Activated CD8-positive, alpha-beta memory T cell treated with anti-CD3 and anti-CD28 coated beads, Interleukin-2, amount 10 ng/mL, durations not matched to agents 7 days and 5 days (primary cell): Measurements from ENCODE around the gene KLRD1. TPM values are rescaled to one million over a fixed set of nuclear protein-coding genes. Genes with fewer than 3 reads are reported as not detected.
"Not testable (repeated sequence)": the region's sequence is repeated elsewhere in the genome, so short reads cannot be mapped to it uniquely, and the experiment has no call there.

Experiments used
- ATAC-seq: fragments of 150-1000 bp; cut with Tn5 transposase; one replicate; pipeline ENCODE4 v1.10.0; 2021; ENCODE audit warnings: moderate library complexity
- CTCF ChIA-PET: fragments of 350-600 bp; sonication (Branson Sonifier 250); formaldehyde crosslinking; loops from one replicate; lab custom pipeline; 2021; ENCODE audit warnings: antibody characterized with exemption; lab: Charles Lee
- DNase-seq: peaks from one replicate; pipeline ENCODE4 v3.0.0-alpha.2; 2020
- H3K27ac Mint-ChIP-seq: one replicate; pipeline ENCODE4 v1.8.0; 2021; ENCODE audit warnings: mild to moderate bottlenecking, mixed read lengths
- H3K27me3 Mint-ChIP-seq: one replicate; pipeline ENCODE4 v1.8.0; 2021; ENCODE audit warnings: mixed read lengths
- H3K36me3 Mint-ChIP-seq: one replicate; pipeline ENCODE4 v1.8.0; 2021; ENCODE audit warnings: mild to moderate bottlenecking, mixed read lengths
- H3K4me1 Mint-ChIP-seq: one replicate; pipeline ENCODE4 v1.8.0; 2021; ENCODE audit warnings: mixed read lengths
- H3K4me3 Mint-ChIP-seq: one replicate; pipeline ENCODE4 v1.8.0; 2021; ENCODE audit warnings: mild to moderate bottlenecking, moderate library complexity, mixed read lengths
- H3K9me3 Mint-ChIP-seq: one replicate; pipeline ENCODE4 v1.8.0; 2022; ENCODE audit warnings: low read depth, mixed read lengths
- total RNA-seq, 2 experiments: library from RNA; stranded (reverse); gene quantifications; one replicate each; pipeline ENCODE4 v1.2.3, GENCODE V29; 2021

The KLRD1 gene
- total RNA-seq, 2 experiments from 2014 or later, result 60.0 to 95.9 TPM

- DNase-seq, result no peak
- no peak for ATAC-seq
- CTCF ChIA-PET, result interaction anchor here (0.6 kb wide), 1 partner anchor 20 kb away, joined by 3 read pairs; no protein-coding TSS in a partner anchor
These were observed 34.3 kb downstream of the KLRD1 start for GRCh38 chr12:10341892-10342509.

GRCh38 chr12:10351457-10351856, 43.8 kb downstream of the KLRD1 start:
- CTCF ChIA-PET, result interaction anchor here (1.4 kb wide), 1 partner anchor 23 kb away, joined by 3 read pairs; no protein-coding TSS in a partner anchor
- Mint-ChIP-seq H3K36me3 (peaks cover 22% of the 10 kb centered on the region), H3K9me3 (peaks cover 28% of the 10 kb centered on the region)
- not testable (repeated sequence) for ATAC-seq, H3K4me1 Mint-ChIP-seq, H3K27ac Mint-ChIP-seq, DNase-seq, H3K27me3 Mint-ChIP-seq, H3K4me3 Mint-ChIP-seq

More at GRCh38 chr12:10341892-10342509, 34.3 kb downstream of the KLRD1 start:
- H3K4me1 Mint-ChIP-seq, result peaks cover 11% of the 10 kb centered on the region
- H3K27ac Mint-ChIP-seq, result peak overlapping the region; percentile 53
- H3K36me3 Mint-ChIP-seq, result peaks cover 24% of the 10 kb centered on the region
- H3K4me3 Mint-ChIP-seq, result no peak overlapping the region
- H3K27me3 Mint-ChIP-seq, result no peaks in the 10 kb centered on the region
- peaks cover 17% of the 10 kb centered on the region for H3K9me3 Mint-ChIP-seq

GRCh38 chr12:10354071-10354470, 46.4 kb downstream of the KLRD1 start:
- Mint-ChIP-seq H3K27ac (no peak overlapping the region), H3K27me3 (no peaks in the 10 kb centered on the region), H3K36me3 (peaks cover 40% of the 10 kb centered on the region), H3K4me1 (peaks cover 10% of the 10 kb centered on the region), H3K4me3 (no peak overlapping the region), H3K9me3 (peaks cover 27% of the 10 kb centered on the region)
- CTCF ChIA-PET, result no interaction called here
- no peak for ATAC-seq
- DNase-seq, result no peak

GRCh38 chr12:10354502-10354901, 46.8 kb downstream of the KLRD1 start:
- no peak for DNase-seq
- Mint-ChIP-seq H3K4me3 (no peak overlapping the region), H3K36me3 (peaks cover 42% of the 10 kb centered on the region), H3K9me3 (peaks cover 26% of the 10 kb centered on the region), H3K4me1 (peaks cover 13% of the 10 kb centered on the region), H3K27me3 (no peaks in the 10 kb centered on the region), H3K27ac (no peak overlapping the region)
- ATAC-seq, result no peak
- CTCF ChIA-PET, result no interaction called here

GRCh38 chr12:10358131-10358530, 50.5 kb downstream of the KLRD1 start:
- Mint-ChIP-seq H3K27ac (no peak overlapping the region), H3K27me3 (no peaks in the 10 kb centered on the region), H3K9me3 (peaks cover 5% of the 10 kb centered on the region), H3K36me3 (peaks cover 46% of the 10 kb centered on the region), H3K4me1 (peaks cover 30% of the 10 kb centered on the region), H3K4me3 (no peak overlapping the region)
- DNase-seq, result no peak
- CTCF ChIA-PET, result no interaction called here
- no peak for ATAC-seq

- Mint-ChIP-seq H3K27me3 (no peaks in the 10 kb centered on the region), H3K27ac (peak overlapping the region; percentile 40), H3K36me3 (peaks cover 43% of the 10 kb centered on the region), H3K4me1 (peaks cover 30% of the 10 kb centered on the region), H3K9me3 (peaks cover 3% of the 10 kb centered on the region), H3K4me3 (no peak overlapping the region)
- no peak for DNase-seq
- ATAC-seq, result no peak
- CTCF ChIA-PET, result no interaction called here
These were observed 51.3 kb downstream of the KLRD1 start for GRCh38 chr12:10358969-10359368.

GRCh38 chr12:10361084-10361483, 53.4 kb downstream of the KLRD1 start:
- DNase-seq (no peak), ATAC-seq (no peak)
- Mint-ChIP-seq H3K9me3 (no peaks in the 10 kb centered on the region), H3K27me3 (no peaks in the 10 kb centered on the region), H3K4me1 (peaks cover 30% of the 10 kb centered on the region), H3K36me3 (peaks cover 43% of the 10 kb centered on the region), H3K27ac (no peak overlapping the region), H3K4me3 (no peak overlapping the region)
- CTCF ChIA-PET, result interaction anchor here (0.8 to 1.0 kb wide), 2 partner anchors 125 to 197 kb away, joined by 3 to 4 read pairs; no protein-coding TSS in a partner anchor

GRCh38 chr12:10361622-10362021, 54.0 kb downstream of the KLRD1 start:
- no peak overlapping the region for H3K4me3 Mint-ChIP-seq
- peaks cover 30% of the 10 kb centered on the region for H3K4me1 Mint-ChIP-seq
- no peaks in the 10 kb centered on the region for H3K9me3 Mint-ChIP-seq
- no peak for ATAC-seq
- H3K27ac Mint-ChIP-seq, result no peak overlapping the region
- CTCF ChIA-PET, result interaction anchor here (0.8 kb wide), 1 partner anchor 197 kb away, joined by 4 read pairs; no protein-coding TSS in a partner anchor
- no peak for DNase-seq
- H3K27me3 Mint-ChIP-seq, result no peaks in the 10 kb centered on the region
- H3K36me3 Mint-ChIP-seq, result peaks cover 45% of the 10 kb centered on the region

GRCh38 chr12:10362325-10362724, 54.7 kb downstream of the KLRD1 start:
- Mint-ChIP-seq H3K36me3 (peaks cover 46% of the 10 kb centered on the region), H3K9me3 (no peaks in the 10 kb centered on the region), H3K27me3 (no peaks in the 10 kb centered on the region), H3K4me3 (no peak overlapping the region), H3K4me1 (peaks cover 33% of the 10 kb centered on the region), H3K27ac (peak overlapping the region; percentile 48)
- CTCF ChIA-PET, result interaction anchor here (0.6 kb wide), 1 partner anchor 20 kb away, joined by 3 read pairs; no protein-coding TSS in a partner anchor
- ATAC-seq, result no peak
- no peak for DNase-seq

GRCh38 chr12:10362828-10363657, 55.4 kb downstream of the KLRD1 start:
- Mint-ChIP-seq H3K4me3 (no peak overlapping the region), H3K27me3 (no peaks in the 10 kb centered on the region), H3K4me1 (peaks cover 36% of the 10 kb centered on the region), H3K27ac (peak overlapping the region; percentile 48), H3K36me3 (peaks cover 45% of the 10 kb centered on the region), H3K9me3 (peaks cover 2% of the 10 kb centered on the region)
- no peak for DNase-seq
- CTCF ChIA-PET, result interaction anchor here (0.6 to 4.6 kb wide), 2 partner anchors 21 to 127 kb away, joined by 3 to 24 read pairs; no protein-coding TSS in a partner anchor
- ATAC-seq, result no peak

GRCh38 chr12:10363658-10363913, 55.9 kb downstream of the KLRD1 start:
- peaks cover 45% of the 10 kb centered on the region for H3K36me3 Mint-ChIP-seq
- CTCF ChIA-PET, result interaction anchor here (4.6 kb wide), 1 partner anchor 127 kb away, joined by 24 read pairs; no protein-coding TSS in a partner anchor

GRCh38 chr12:10363914-10364814, 56.5 kb downstream of the KLRD1 start:
- H3K9me3 Mint-ChIP-seq, result peaks cover 4% of the 10 kb centered on the region
- H3K4me1 Mint-ChIP-seq, result peaks cover 37% of the 10 kb centered on the region
- peak; percentile 59 for ATAC-seq

More at GRCh38 chr12:10363658-10363913, 55.9 kb downstream of the KLRD1 start:
- Mint-ChIP-seq H3K4me3 (no peak overlapping the region), H3K4me1 (peaks cover 40% of the 10 kb centered on the region), H3K9me3 (peaks cover 4% of the 10 kb centered on the region), H3K27me3 (no peaks in the 10 kb centered on the region), H3K27ac (no peak overlapping the region)
- DNase-seq, result no peak
- ATAC-seq, result no peak

More at GRCh38 chr12:10363914-10364814, 56.5 kb downstream of the KLRD1 start:
- Mint-ChIP-seq H3K27me3 (no peaks in the 10 kb centered on the region), H3K36me3 (peaks cover 44% of the 10 kb centered on the region), H3K27ac (no peak overlapping the region), H3K4me3 (no peak overlapping the region)
- DNase-seq, result peak; percentile 56
- CTCF ChIA-PET, result interaction anchor here (1.3 to 4.6 kb wide), 4 partner anchors 13 to 128 kb away, joined by 3 to 24 read pairs (median 12); no protein-coding TSS in a partner anchor
